HFF-Myc (cell line): ENCODE data around the gene WDR93.

Experiments
- DNase-seq: peaks from one replicate; pipeline ENCODE4 v3.0.0-alpha.2; 2011; ENCODE audit warnings: low read depth; ENCODE audit errors: extremely low read depth
- H3K4me3 ChIP-seq: replicated peaks from 2 replicates; pipeline ENCODE4 v1.5.1; 2011; ENCODE audit warnings: low read depth, mild to moderate bottlenecking, control low read depth, low read length
- CTCF ChIP-seq: IDR thresholded peaks from 2 replicates; pipeline ENCODE4 v1.5.1; 2012; ENCODE audit warnings: mild to moderate bottlenecking, low read depth, low read length, control low read depth; ENCODE audit errors: missing control alignments

WDR93 gene

GRCh38 chr15:89690276-89691218, at the start of gene WDR93, which contains the start of gene PEX11A:
Gene WDR93 (plus strand): TSS chr15:89690811. CDS start chr15:89701747, 10,936 bp downstream.
Gene PEX11A (minus strand): TSS chr15:89690754. CDS start chr15:89690632, 122 bp downstream.
- DNase-seq, result peak; percentile 20
- peak within 1 kb of the TSS; percentile 90 for H3K4me3 ChIP-seq
- no peak for TF ChIP-seq CTCF

GRCh38 chr15:89641053-89641452, 49.6 kb upstream of the WDR93 start:
- no peak for TF ChIP-seq CTCF

GRCh38 chr15:89642106-89642505, 48.5 kb upstream of the WDR93 start:
- no peak overlapping the region for H3K4me3 ChIP-seq
- DNase-seq, result no peak
- TF ChIP-seq CTCF, result no peak

More at GRCh38 chr15:89641053-89641452, 49.6 kb upstream of the WDR93 start:
- H3K4me3 ChIP-seq, result no peak overlapping the region
- no peak for DNase-seq

- TF ChIP-seq CTCF, result no peak
- H3K4me3 ChIP-seq, result no peak overlapping the region
- DNase-seq, result no peak
These were observed 44.9 kb upstream of the WDR93 start for GRCh38 chr15:89645680-89646079.

GRCh38 chr15:89646416-89647141, 44.0 kb upstream of the WDR93 start:
- no peak for DNase-seq
- no peak for TF ChIP-seq CTCF

GRCh38 chr15:89647191-89647851, 43.3 kb upstream of the WDR93 start:
- H3K4me3 ChIP-seq, result no peak overlapping the region
- no peak for DNase-seq
- peak; percentile 93 for TF ChIP-seq CTCF

More at GRCh38 chr15:89646416-89647141, 44.0 kb upstream of the WDR93 start:
- no peak overlapping the region for H3K4me3 ChIP-seq
